UCSD-AML1 (cell line): ENCODE results near the gene S100A1.

Source experiments
- DNase-seq: peaks from one replicate; lab custom pipeline; 2025; ENCODE audit not compliant: unreplicated experiment; lab: John Stamatoyannopoulos, UW

S100A1 gene

DNA sequence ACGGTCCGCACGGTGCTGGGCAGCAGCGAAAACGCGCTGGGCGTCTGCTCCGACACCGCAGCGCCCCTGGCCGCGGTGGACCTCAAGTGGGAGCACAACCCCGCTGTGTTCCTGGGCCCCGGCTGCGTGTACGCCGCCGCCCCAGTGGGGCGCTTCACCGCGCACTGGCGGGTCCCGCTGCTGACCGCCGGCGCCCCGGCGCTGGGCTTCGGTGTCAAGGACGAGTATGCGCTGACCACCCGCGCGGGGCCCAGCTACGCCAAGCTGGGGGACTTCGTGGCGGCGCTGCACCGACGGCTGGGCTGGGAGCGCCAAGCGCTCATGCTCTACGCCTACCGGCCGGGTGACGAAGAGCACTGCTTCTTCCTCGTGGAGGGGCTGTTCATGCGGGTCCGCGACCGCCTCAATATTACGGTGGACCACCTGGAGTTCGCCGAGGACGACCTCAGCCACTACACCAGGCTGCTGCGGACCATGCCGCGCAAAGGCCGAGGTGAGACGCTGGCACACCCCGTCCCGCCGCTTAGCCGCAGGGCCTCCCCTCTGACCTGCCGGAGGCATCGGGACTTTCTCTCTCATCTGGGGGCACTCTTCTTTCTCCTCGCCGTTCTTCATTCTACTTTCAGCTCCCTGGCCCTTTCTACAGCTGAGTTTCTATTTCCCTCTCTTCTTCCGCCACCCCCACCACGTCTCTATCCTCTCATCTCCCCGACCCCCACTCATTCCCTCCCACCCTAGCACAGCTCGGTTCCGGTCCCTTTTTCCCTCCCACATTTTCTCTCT lies 51.3 kb downstream of the S100A1 start:
- DNase-seq, result no peak

DNA sequence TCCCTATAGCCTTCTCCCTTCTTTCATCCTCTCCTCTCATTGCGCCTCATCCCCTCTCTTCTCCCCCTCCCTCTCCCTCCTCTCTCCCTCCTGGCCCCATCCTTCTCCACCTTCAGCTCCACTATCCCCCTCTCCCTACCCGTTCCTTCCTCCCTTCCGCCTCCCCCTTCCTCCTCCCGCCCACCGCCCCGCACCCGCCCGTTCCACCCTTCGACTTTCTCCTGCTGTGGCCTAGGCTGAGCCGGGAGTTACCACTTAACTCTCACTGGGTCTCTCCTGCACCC lies 51.8 kb downstream of the S100A1 start:
- no peak for DNase-seq
